SU-DHL-6 (cell line): ENCODE results near the gene BTNL3.

Experiments
- CTCF ChIP-seq: fragments of 200-600 bp; sonication (generic); IDR thresholded peaks from one replicate; pipeline ENCODE4 v1.5.1; 2017; ENCODE audit warnings: antibody characterized with exemption, mild to moderate bottlenecking, low read length, moderate library complexity; ENCODE audit not compliant: insufficient read depth, poor library complexity, severe bottlenecking
- EZH2phosphoT487 ChIP-seq: fragments of 200-600 bp; sonication (generic), shearing (Covaris generic); conservative IDR thresholded peaks from 2 replicates; pipeline ENCODE4 v1.6.1; 2018; ENCODE audit warnings: mild to moderate bottlenecking, antibody characterized with exemption, low read length, moderate library complexity, mixed read lengths

- TF ChIP-seq CTCF (no peak), EZH2phosphoT487 (no peak)
These were observed 50.8 kb downstream of the BTNL3 start for GRCh38 chr5:181039471-181039870.
